Endothelial cell of umbilical vein (primary cell): Measurements from ENCODE around the gene CSH2. TPM values are rescaled to one million over a fixed set of nuclear protein-coding genes. Genes with fewer than 3 reads are reported as not detected.

ENCODE experiments used
- BruUV-seq: library from RNA; stranded (reverse); fragments of 400-500 nt; replicated peaks from 2 replicates; lab custom pipeline; 2021; lab: Mats Ljungman, UMichigan
- CTCF ChIA-PET: fragments of 300-600, 350-600 bp; sonication (Branson Sonifier 250); formaldehyde crosslinking; loops from one replicate; lab custom pipeline; 2021; ENCODE audit warnings: antibody characterized with exemption, inconsistent platforms; lab: Charles Lee
- POLR2A ChIA-PET: fragments of 300-600, 350-600 bp; sonication (Branson Sonifier 250); formaldehyde crosslinking; loops from one replicate; lab custom pipeline; 2021; ENCODE audit warnings: antibody characterized with exemption, inconsistent platforms; lab: Charles Lee
- DNase-seq: peaks from one replicate; pipeline ENCODE4 v3.0.0-alpha.2; 2011; ENCODE audit warnings: low read depth, low spot score
- FAIRE-seq: peaks from 2 replicates; lab custom pipeline; 2011; peaks lifted over from hg19 to GRCh38; lab: Jason Lieb, UNC
- H2AFZ ChIP-seq: 2 replicates; pipeline ENCODE4 v1.6.0; 2012; ENCODE audit warnings: low read depth, low read length, control low read depth, inconsistent platforms
- H3K27ac ChIP-seq: 2 replicates; pipeline ENCODE4 v1.5.1; 2011; ENCODE audit warnings: low read depth, mild to moderate bottlenecking, control low read depth, low read length, moderate library complexity; ENCODE audit not compliant: insufficient read depth
- H3K27me3 ChIP-seq, 2 experiments: 2 replicates each; pipeline versions ENCODE4 v1.6.0 to v1.6.1; 2011; ENCODE audit warnings: low read length in 2 of 2, mixed read lengths in 1 of 2; ENCODE audit not compliant: control insufficient read depth in 2 of 2, insufficient read depth in 2 of 2
- H3K36me3 ChIP-seq, 2 experiments: 2 replicates in 1 of 2; 3 replicates in 1 of 2; pipeline ENCODE4 v1.5.1; 2011; ENCODE audit warnings: low read length in 2 of 2, mild to moderate bottlenecking in 1 of 2, moderate library complexity in 1 of 2; ENCODE audit not compliant: control insufficient read depth in 2 of 2, insufficient read depth in 2 of 2; ENCODE audit errors: extremely low read depth in 1 of 2
- H3K4me1 ChIP-seq: 3 replicates; pipeline ENCODE4 v1.5.1; 2011; ENCODE audit warnings: mild to moderate bottlenecking, low read length; ENCODE audit not compliant: control insufficient read depth, insufficient read depth; ENCODE audit errors: extremely low read depth
- H3K4me2 ChIP-seq: 2 replicates; pipeline ENCODE4 v1.6.1; 2011; ENCODE audit warnings: low read length, control low read depth, mixed read lengths; ENCODE audit not compliant: insufficient read depth
- H3K4me3 ChIP-seq, 3 experiments: fragments of 200-600 bp in 1 of 3; sonication (generic), shearing (Covaris generic) in 1 of 3; replicated peaks in 1 of 3; 2 replicates each; pipeline ENCODE4 v1.5.1; 2011 to 2016; ENCODE audit warnings: control low read depth in 3 of 3, low read length in 3 of 3, mild to moderate bottlenecking in 2 of 3, inconsistent platforms in 1 of 3, low read depth in 1 of 3, moderate library complexity in 1 of 3; ENCODE audit not compliant: insufficient read depth in 1 of 3
- H3K79me2 ChIP-seq: 2 replicates; pipeline ENCODE4 v1.6.0; 2012; ENCODE audit warnings: low read length, inconsistent platforms; ENCODE audit not compliant: control insufficient read depth, insufficient read depth
- H3K9ac ChIP-seq: replicated peaks from 2 replicates; pipeline ENCODE3; 2011; ENCODE audit warnings: low read length, control low read depth; ENCODE audit not compliant: insufficient read depth; ENCODE audit errors: extremely low read depth
- H3K9me1 ChIP-seq: replicated peaks from 3 replicates; pipeline ENCODE4 v1.6.0; 2011; ENCODE audit warnings: mild to moderate bottlenecking, low read length; ENCODE audit not compliant: control insufficient read depth, insufficient read depth; ENCODE audit errors: extremely low read depth
- H3K9me3 ChIP-seq: replicated peaks from 2 replicates; pipeline ENCODE4 v1.5.1; 2012; ENCODE audit warnings: low read length, inconsistent platforms; ENCODE audit not compliant: control insufficient read depth, insufficient read depth
- H4K20me1 ChIP-seq: replicated peaks from 2 replicates; pipeline ENCODE3; 2011; ENCODE audit warnings: mild to moderate bottlenecking, low read length; ENCODE audit not compliant: control insufficient read depth, insufficient read depth; ENCODE audit errors: extremely low read depth
- CTCF ChIP-seq, 2 donors: IDR thresholded peaks; 1 replicate in 1 of 2; 2 replicates in 1 of 2; pipeline ENCODE4 v1.5.1; 2011; ENCODE audit warnings: low read length in 2 of 2, mild to moderate bottlenecking in 2 of 2, moderate library complexity in 2 of 2, control low read depth in 1 of 2, inconsistent platforms in 1 of 2, low read depth in 1 of 2; ENCODE audit not compliant: insufficient read depth in 1 of 2; ENCODE audit errors: extremely low read depth in 1 of 2
- EZH2 ChIP-seq: IDR thresholded peaks from 2 replicates; pipeline ENCODE4 v1.6.1; 2012; ENCODE audit warnings: borderline replicate concordance, low read depth, mild to moderate bottlenecking, moderate library complexity, low read length, inconsistent platforms; ENCODE audit not compliant: severe bottlenecking
- FOS ChIP-seq: IDR thresholded peaks from 2 replicates; pipeline ENCODE4 v1.6.1; 2011; ENCODE audit warnings: mild to moderate bottlenecking, low read length, moderate library complexity, borderline replicate concordance; ENCODE audit not compliant: insufficient read depth
- GATA2 ChIP-seq: IDR thresholded peaks from 2 replicates; pipeline ENCODE4 v1.7.0; 2011; ENCODE audit warnings: low read depth, mild to moderate bottlenecking, moderate library complexity, mixed read lengths, low read length; ENCODE audit not compliant: insufficient read length, insufficient read depth
- JUN ChIP-seq: IDR thresholded peaks from 2 replicates; pipeline ENCODE4 v1.6.1; 2011; ENCODE audit warnings: borderline replicate concordance, low read depth; ENCODE audit not compliant: insufficient read length, insufficient read depth
- MYC ChIP-seq: IDR thresholded peaks from one replicate; pipeline ENCODE4 v1.6.1; 2011; ENCODE audit warnings: mild to moderate bottlenecking, low read depth, low read length
- POLR2A ChIP-seq: IDR thresholded peaks from 2 replicates; pipeline ENCODE4 v1.6.1; 2012; ENCODE audit warnings: low read depth, mild to moderate bottlenecking, control low read depth, low read length
- POLR2AphosphoS5 ChIP-seq: IDR thresholded peaks from 2 replicates; pipeline ENCODE4 v1.6.1; 2012; ENCODE audit warnings: low read depth, mild to moderate bottlenecking, control low read depth, low read length, moderate library complexity; ENCODE audit not compliant: insufficient read depth
- dilution Hi-C: fragments of 300-500 bp; cut with MboI; formaldehyde crosslinking; loops from one replicate; pipeline ENCODE4 v1.15.0; 2019; ENCODE audit warnings: low sequenced_read_pairs; ENCODE audit not compliant: extremely low pct_ligation_motif_present
- intact Hi-C: fragments of 100-400 bp; cut with micrococcal nuclease; formaldehyde crosslinking; loops from one replicate; pipeline ENCODE4 v1.10.0; 2022
- polyA plus RNA-seq, 4 experiments: library from polyadenylated mRNA; depleted of rRNA in 3 of 4; stranded (reverse) in 3 of 4; unstranded in 1 of 4; fragments of >200 nt; gene quantifications; 2 replicates each; pipeline versions ENCODE4 v1.2.1 to v1.2.3, GENCODE V29; 2011 to 2012; ENCODE audit warnings: missing spikeins in 1 of 4
- total RNA-seq: library from RNA; stranded (reverse); gene quantifications from 2 replicates; pipeline ENCODE4 v1.2.3, GENCODE V29; 2021
- TF ChIP-seq, protein P1 (sequence below): IDR thresholded peaks from 2 replicates; pipeline ENCODE4 v1.6.1; 2011; ENCODE audit not compliant: insufficient read depth, insufficient read length

CSH2 gene
- total and polyA plus RNA-seq, 2 donors (not counting 3 experiments of a cell fraction or from before 2014, with no cell fraction given), result not detected

DNA sequence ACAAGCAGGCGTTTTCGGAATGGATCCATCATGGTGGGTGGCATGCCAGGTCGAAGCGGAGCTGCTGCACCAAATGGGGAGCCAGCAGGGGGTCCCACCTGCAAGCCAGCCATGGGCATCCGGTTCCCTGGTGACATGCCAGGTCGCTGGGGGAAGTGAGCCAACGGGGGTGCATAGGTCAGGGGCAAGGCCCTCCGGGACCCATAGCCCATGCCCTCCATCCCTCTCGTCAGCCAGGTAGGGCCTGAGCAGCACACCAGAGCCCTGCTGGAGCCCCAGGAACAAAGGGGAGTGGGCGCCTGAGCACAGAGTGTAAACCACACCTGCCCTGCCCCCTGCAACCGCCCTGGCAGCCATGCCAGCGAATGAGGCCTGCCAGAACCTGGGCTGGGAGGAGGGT is 36.0 kb downstream of the CSH2 start:
- Histone ChIP-seq H3K79me2 (peaks cover 43% of the 10 kb centered on the region), H3K4me1 (peaks cover 16% of the 10 kb centered on the region), H3K27ac (no peak overlapping the region), H3K9ac (no peak overlapping the region), H3K36me3 (peaks cover 6 to 23% of the 10 kb centered on the region in 2 experiments), H3K4me3 (no peak overlapping the region), H2AFZ (no peak overlapping the region), H3K9me1 (no peaks in the 10 kb centered on the region), H3K9me3 (no peaks in the 10 kb centered on the region), H3K27me3 (no peaks in the 10 kb centered on the region), H4K20me1 (no peaks in the 10 kb centered on the region), H3K4me2 (no peak overlapping the region)
- ChIA-PET POLR2A (no interaction called here), CTCF (interaction anchor here (1.5 kb wide), 1 partner anchor 11 kb away, joined by 5 read pairs; no protein-coding TSS in a partner anchor)
- FAIRE-seq, result no peak
- dilution Hi-C loops, result no loop called here
- no peak for DNase-seq
- no TSS peak for BruUV-seq
- TF ChIP-seq POLR2AphosphoS5, result no peak
- TF ChIP-seq FOS, result no peak
- TF ChIP-seq POLR2A, result no peak
- TF ChIP-seq EZH2, result no peak
- TF ChIP-seq JUN, result no peak
- TF ChIP-seq, protein P1, sequence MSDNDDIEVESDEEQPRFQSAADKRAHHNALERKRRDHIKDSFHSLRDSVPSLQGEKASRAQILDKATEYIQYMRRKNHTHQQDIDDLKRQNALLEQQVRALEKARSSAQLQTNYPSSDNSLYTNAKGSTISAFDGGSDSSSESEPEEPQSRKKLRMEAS, result no peak
- no peak for TF ChIP-seq GATA2
- TF ChIP-seq MYC, result no peak
- TF ChIP-seq CTCF (IDR thresholded peaks at IDR 0.05; ENCODE audit: extremely low read depth in 1 of 2, insufficient read depth in 1 of 2, low read depth in 1 of 2, low read length in 2 of 2), result no peak
- intact Hi-C loops, result no loop called here
